GM15510 (cell line): Measurements from ENCODE around the gene CACNA1B.

Experiments used
- POLR2A ChIP-seq: IDR thresholded peaks from 3 replicates; pipeline ENCODE4 v1.6.1; 2011; ENCODE audit warnings: borderline replicate concordance; ENCODE audit not compliant: insufficient read length; ENCODE audit errors: extremely low read depth

Gene CACNA1B

DNA sequence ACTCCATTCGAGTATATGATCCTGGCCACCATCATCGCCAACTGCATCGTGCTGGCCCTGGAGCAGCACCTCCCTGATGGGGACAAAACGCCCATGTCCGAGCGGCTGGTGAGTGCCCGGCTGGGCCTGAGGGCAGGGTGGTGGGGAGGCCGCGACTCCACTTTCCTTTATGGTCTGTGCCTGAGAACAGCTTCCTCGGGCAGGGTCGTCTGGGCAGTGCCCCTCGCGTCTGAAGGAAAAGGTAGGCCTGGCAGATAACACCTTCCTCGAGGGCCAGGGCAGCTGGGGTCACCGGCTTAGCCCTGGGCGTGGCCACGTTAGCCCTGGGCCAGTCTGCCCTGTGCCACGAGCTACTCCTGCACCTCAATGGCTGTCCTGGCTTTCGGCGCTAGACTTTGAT, 1.5 kb downstream of the CACNA1B start:
- no peak for TF ChIP-seq POLR2A

DNA sequence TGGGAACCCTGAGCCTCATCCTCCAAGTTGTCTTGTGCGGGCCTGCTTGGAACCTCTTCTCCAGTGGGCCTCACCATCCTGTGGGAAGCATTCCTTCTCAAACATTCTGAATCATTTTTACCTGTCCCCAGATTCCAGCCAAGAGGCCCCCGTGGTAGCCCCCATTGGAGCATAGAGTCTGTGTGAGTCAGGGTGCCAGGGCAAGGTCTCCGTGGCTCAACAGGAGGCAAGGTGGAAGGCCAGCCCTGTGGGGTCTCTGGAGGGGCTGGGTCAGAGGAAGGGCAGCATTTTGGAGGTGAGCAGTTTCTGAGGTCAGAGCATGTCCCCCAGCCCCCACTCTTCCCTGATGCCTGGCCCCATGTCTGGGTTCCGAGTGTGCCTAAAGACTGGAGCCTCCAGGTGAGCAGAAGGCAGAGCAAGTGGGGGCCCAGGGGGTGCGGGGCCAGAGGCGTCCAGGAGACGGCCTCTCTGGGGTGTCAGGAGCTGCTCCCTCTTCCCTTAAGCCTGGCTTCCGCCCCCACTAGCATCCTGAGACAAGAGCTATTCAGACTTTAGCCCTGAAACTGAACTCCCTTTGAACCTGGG, 2.1 kb downstream of the CACNA1B start:
- TF ChIP-seq POLR2A: no peak

DNA sequence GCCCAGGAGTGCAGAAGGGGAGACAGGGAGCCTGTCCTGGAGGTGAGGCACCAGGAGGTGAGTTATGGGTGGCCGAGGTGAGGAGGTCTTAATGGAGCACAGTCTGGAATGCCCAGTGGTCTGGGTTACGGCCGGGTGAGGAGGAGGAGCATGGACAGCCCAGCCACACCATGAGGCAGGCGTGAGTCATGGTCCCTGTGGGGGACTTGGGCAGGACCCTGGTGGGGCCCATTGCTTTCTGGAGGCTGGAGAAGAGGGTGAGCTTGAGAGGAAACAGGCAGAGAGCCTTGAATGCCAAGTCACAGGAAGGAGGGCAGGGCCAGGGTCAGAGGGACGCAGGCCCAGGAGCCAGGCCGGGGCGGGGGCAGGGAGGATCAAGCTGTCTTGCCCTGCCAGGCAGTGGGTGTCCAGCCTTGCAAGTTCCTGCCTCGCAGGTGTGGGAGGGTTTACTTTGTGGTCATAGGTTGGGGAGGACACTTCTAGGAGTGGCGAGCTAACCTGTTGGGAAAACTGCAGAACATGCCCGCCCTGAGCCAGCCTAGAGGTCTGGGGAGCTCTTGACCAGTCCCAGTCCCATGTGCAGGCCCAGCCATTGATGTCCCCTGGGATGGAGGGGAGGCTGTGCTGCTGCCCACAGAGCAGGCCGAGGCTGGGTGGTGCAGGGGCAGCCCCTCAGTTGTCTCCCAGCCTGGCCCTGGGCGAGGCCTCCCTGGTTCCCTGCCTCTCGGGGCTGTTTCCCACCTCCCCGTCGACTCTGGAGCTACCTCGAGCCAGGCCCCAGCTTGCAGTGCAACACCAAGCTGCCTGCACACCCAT, 2.8 kb downstream of the CACNA1B start:
- no peak for TF ChIP-seq POLR2A

DNA sequence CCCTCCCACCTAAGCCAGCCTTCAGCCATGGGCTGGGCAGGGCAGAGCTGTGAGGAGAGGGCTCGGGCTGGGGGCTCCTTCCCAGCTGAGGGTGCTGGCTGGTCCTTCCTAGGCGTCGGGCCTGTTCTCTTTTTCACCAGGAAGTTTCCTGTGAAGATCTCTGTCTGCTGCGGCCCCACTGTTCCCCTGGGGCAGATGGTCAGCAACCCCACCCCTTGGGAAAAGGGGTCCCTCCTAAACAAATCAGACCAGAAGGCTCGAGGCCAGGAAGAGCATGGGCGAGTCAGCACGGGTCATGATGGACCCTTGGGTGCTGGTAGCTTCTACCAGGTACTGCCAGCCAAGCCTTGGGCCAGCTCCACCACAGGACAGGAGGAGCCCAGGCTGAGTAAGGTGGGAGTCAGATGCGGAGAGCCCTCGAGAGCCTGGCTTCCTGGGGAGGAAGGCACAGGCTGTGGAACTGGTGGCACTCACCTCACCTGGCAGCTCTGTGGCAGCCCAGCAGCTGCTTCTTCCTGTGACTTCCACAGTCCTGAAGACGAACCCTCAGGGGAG, 3.5 kb downstream of the CACNA1B start:
- TF ChIP-seq POLR2A: no peak

DNA sequence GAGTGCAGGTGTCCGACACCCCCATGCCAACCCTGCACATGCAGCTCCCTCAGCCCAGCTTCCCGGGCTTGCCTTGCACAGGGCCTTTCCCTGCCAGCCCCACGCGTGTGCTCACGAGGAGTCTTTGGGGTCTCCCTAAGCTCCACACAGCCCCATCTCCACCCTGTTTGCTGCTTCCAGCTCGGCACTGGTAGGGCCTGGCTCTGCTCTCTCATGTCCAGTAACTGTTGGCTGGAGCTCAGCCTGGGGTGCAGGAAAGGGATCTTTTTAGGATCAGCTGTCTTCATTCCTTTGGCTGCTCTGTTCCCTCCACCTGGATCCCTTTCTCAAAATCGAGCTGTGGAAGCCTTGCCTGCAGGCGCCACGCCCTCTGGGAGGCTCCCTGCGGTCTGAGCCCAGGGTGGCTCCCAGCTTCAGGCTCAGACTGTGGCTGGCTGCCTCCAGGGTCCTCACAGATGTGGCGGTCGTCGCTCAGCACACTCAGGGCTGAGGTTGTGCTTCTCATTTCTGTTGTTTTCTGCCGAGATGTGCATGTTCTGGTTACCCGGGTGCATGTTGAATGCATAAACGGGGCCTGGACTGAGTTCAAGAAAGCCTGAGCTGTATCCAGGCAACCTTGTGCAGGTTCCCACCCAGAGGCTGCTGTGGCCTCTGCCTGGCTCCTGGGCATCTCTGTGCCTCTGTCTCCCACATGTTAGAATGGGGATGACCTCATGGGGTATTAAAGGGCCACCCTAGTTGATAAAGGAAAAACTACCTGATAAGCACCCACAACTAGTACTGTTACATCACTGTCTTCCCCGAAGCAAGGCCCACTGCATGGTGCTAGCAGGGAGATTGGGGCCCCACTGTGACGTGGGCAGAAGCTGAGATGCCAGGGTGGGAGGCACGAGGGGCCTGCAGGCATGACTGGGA, 4.3 kb downstream of the CACNA1B start:
- no peak for TF ChIP-seq POLR2A

DNA sequence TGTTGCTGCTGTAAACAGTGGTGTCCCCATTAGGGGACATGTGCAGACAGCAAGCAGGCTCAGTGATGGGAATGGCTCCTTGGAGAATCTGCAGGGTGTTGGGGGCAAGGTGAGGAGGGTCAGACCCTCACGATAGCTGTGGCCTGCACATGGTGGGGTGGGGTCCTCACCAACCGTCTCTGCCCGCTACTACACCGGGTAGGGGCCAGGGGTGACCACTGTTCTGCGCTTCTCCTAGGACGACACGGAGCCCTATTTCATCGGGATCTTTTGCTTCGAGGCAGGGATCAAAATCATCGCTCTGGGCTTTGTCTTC, 4.9 kb downstream of the CACNA1B start:
- no peak for TF ChIP-seq POLR2A

DNA sequence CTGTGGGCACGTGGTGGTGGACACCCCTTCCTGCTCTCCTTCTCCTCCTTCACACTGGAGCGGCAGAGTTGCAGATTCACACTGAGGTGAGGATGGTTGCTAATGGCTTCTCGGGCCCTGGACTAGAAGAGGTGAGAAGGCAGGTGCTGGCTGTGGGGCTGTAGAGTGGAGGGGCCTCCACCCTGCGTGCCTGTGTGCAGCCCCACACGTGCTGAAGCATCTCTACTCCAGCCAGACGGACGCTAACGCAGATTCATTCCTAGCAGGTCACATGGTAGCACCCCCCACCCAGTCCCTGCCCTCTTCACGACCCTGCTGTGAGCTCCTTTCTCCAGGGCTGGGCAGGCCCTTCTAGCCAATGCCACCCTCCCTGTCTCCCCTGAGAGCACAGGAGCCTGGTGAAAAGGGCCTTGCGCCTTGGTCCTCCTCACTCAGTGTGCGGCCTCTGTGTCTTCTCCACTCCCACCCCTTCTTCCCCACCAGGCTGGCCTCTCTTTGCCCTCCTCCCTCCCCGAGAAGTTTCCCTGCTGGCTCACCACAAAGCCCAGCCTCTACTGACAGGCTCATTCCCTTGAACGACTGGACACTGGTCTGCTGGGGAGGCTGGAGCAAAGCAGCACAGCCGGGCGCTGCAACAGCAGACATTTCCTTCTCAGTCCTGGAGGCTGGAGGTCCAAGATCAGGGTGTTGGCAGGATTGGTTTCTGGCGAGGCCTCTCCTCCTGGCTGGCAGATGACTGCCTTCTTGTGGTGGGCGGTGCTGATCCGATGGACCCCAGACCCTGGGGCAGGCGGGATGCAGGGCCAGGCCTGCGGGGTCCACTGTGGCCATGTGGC, 14.2 kb downstream of the CACNA1B start:
- no peak for TF ChIP-seq POLR2A

DNA sequence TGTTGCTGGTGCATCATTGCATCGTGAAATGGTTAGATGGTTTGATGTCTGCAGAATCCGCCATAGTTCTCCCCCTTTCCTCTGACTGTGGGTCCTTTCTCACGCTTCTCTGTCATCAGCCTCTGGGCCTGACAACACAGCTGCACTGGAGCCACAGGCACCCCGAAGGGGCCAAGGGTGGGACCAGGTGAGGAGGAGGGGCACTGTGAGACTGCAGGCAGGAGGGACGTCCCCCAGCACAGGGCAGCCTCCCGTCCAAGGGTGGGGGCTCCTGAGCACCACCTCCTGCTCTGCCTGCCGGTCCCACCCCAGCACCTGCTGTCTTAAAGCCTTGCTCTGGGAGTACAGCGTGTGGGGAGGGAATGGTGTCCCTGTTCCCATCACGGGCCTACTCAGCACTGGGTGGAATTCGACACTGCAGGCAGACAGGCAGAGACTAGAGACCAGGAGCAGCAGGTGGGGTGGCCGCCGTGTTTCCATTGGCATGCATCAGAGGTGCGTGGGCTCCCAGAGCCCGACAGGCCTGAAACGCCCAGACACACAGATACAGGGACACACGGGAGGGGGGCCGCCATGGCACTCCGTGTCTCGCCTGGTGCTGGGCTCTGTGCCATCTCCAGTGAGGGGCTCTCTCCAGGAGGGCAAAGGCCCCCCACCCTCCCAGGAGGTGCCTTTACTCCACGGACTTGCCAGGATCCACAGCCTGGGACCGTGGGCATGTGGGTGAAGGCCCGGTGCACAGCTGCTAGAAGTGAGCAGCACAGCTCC, 15.0 kb downstream of the CACNA1B start:
- TF ChIP-seq POLR2A: no peak

DNA sequence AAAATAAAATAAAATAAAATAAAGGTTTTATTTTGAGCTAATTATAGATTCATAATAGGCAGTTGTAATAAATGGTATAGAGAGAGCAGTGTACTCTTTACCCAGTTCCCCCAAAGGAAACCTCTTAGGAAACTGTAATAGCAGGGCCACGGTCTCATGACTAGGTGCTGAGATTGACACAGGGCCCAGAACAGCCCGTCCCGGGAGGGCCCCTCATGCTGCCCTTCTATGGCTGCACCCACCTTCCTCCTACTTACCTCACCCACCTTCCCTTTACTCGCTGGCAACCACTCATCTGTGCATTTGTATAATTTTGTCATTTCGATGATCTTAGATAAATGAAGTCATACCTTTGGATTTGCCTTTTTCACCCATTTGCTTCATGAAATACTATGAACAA, 16.1 kb downstream of the CACNA1B start:
- TF ChIP-seq POLR2A: no peak

DNA sequence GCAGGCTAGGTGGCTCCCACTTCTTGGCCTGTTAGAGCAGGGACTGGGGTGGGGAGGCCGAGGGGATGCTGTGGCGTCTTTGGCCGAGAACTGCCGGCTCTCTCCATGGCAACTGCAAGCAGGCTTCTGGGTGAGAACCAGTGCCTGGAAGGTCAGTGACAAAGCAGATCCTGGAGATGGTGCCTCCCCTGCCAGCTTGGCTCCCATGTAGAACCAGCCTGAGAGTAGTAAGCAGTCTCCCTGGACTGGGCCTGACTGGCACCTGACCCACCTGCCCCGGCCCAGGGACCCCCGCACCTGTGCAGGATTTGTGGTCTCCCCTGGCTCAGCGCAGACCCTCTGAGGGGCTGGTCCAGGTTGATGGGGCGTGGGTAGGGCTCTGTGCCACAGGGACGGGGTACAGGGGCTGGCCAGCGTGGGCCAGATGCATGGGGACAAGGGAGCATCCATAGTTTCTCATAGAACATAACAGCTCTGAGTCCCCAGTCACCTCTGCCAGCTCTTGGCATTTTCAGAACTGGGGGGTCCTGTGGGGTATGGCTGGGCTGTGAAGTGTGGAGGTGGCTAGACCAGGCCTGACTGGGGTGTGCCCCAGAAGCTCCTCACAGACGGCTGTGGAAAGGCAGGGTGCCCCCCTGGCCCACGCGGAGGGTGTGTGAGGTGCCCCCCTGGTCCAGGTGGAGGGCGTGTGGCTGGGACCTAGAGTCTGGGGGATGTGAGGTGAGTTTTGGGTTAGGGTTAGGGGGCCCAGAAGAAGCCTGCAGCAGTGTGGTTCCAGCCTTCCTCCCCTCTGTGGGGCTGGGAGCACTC, 22.2 kb downstream of the CACNA1B start:
- TF ChIP-seq POLR2A: no peak

DNA sequence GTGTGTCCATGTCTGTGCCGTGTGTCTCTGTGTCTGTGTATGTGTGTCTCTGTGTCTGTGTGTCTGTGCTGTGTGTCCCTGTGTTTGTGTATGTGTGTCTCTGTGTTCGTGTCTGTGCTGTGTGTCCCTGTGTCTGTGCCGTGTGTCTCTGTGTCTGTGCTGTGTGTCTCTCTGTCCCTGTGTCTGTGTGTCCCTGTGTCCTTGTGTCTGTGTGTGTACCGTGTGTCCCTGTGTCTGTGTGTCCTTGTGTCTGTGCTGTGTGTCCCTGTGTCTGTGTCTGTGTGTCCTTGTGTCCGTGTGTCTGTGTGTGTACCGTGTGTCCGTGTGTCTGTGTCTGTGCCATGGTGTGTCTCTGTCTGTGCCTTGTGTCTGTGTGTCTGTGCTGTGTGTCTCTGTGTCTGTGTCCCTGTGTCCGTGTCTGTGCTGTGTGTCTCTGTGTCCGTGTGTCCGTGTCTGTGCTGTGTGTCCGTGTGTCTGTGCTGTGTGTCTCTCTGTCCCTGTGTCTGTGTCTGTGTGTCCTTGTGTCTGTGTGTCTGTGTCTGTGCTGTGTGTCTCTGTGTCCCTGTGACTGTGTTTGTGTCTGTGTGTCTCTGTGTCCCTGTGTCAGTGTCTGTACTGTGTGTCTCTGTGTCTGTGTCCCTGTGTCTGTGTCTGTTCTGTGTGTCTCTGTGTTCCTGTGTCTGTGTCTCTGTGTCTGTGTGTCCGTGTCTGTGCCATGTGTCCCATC, 23.2 kb downstream of the CACNA1B start:
- TF ChIP-seq POLR2A: no peak

DNA sequence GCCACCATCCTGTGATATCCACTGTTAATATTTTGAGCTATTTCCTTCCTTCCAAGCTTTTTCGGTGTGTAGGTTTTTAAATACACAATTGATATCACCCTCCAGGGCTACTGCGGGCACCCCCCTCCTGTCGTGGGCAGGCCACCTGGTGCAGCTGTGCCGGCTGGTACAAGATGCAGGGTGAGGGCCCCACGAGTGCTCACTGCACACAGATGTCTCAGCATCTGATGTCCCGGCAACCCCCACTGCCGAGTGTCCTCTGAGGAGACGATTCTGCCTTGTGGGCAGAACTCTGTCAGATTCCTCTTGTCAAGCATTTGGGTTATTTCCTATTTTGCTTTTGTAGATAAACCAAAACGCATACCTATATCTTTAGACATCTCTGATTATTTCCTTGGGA, 25.1 kb downstream of the CACNA1B start:
- TF ChIP-seq POLR2A: no peak
